Measurements from ENCODE around the gene CACNA1D.

Gene CACNA1D

DNA sequence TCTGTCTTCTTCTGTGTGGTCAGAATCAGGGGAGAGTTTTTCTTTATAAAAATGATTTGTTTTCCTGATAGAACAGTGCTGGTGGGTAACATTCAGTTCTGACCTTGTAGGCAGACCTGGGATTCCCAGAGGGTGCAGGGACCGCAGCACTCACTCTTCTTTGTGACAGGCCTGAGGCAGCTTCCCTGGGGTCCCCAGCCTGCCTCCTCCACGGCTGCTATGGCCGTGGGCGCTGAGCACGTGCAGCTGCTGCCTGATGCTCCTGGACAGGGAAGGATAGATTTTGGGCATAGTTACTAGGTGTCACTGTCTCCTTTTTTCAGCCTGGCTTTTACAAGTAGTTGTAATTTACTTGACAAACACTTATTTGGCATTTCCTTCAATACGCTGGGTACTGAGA lies 39.1 kb downstream of the CACNA1D start:
- TF ChIP-seq, protein P1, sequence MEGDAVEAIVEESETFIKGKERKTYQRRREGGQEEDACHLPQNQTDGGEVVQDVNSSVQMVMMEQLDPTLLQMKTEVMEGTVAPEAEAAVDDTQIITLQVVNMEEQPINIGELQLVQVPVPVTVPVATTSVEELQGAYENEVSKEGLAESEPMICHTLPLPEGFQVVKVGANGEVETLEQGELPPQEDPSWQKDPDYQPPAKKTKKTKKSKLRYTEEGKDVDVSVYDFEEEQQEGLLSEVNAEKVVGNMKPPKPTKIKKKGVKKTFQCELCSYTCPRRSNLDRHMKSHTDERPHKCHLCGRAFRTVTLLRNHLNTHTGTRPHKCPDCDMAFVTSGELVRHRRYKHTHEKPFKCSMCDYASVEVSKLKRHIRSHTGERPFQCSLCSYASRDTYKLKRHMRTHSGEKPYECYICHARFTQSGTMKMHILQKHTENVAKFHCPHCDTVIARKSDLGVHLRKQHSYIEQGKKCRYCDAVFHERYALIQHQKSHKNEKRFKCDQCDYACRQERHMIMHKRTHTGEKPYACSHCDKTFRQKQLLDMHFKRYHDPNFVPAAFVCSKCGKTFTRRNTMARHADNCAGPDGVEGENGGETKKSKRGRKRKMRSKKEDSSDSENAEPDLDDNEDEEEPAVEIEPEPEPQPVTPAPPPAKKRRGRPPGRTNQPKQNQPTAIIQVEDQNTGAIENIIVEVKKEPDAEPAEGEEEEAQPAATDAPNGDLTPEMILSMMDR (IDR thresholded peaks at IDR 0.05; ENCODE audit: borderline replicate concordance, control extremely low read depth, extremely low read depth, insufficient read depth, missing control alignments): no peak
- in situ Hi-C loops (cut with MboI; ENCODE audit: low sequenced_read_pairs, unreplicated experiment): no loop called here
- no peak for DNase-seq (ENCODE audit: low spot score)

DNA sequence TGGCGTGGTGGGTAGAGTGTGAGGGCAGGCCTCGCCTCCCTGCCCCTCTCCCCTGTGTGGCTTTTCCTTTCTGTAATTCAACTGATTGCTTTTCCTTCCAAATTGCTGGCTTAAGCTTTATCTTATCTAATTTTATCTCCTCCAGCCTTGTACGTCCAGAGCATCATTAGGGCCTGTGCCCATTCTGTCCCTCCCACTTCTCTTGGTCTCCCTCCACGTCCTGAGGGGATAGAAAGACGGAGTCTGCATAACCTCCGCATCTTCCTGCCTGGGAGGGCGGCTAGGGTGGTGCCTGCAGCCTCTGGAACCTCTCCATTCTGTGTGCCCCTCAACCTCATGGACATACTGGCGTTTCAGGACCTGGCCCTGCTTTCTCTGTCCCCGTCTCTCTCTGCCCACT lies 39.8 kb downstream of the CACNA1D start:
- TF ChIP-seq, protein P1 (IDR thresholded peaks at IDR 0.05; ENCODE audit: borderline replicate concordance, control extremely low read depth, extremely low read depth, insufficient read depth, missing control alignments): no peak
- DNase-seq (ENCODE audit: low spot score): no peak
- in situ Hi-C loops (cut with MboI; ENCODE audit: low sequenced_read_pairs, unreplicated experiment): no loop called here

DNA sequence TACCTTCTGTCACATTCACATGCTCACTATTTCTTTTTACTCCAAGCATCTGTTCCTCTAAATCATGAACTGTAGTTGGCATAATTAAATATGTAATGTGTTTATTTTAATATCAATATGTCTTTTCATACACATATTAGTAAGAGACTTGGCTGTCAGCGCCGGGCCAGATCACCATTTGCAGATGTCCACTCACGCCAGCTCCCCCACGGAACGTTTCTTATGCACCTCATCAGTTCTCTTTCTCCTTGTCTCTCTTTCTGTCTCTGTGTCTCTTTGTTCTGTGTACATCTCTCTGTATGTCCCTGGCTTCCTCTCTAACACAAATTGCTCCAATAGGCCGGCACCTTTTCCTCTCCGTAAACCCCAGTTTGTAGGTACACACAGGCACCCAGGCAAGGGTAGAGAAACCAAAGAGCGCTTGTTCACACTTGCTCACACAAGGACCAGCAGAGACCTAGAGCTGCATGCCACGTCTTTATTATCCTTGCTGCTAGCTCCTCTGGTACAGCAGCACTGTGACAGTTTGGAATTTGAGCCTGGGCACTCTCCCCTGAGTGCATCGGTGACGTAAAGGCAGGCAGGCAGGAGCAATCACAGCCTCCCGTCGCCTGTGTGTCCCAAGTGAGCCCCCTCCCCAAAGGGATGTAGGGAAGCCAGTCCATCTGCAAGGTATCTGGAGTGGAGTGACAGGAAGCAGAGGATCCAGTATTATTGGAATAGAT lies 40.4 kb downstream of the CACNA1D start:
- TF ChIP-seq, protein P1 (IDR thresholded peaks at IDR 0.05; ENCODE audit: borderline replicate concordance, control extremely low read depth, extremely low read depth, insufficient read depth, missing control alignments): no peak
- DNase-seq (ENCODE audit: low spot score): no peak
- in situ Hi-C loops (cut with MboI; ENCODE audit: low sequenced_read_pairs, unreplicated experiment): no loop called here

DNA sequence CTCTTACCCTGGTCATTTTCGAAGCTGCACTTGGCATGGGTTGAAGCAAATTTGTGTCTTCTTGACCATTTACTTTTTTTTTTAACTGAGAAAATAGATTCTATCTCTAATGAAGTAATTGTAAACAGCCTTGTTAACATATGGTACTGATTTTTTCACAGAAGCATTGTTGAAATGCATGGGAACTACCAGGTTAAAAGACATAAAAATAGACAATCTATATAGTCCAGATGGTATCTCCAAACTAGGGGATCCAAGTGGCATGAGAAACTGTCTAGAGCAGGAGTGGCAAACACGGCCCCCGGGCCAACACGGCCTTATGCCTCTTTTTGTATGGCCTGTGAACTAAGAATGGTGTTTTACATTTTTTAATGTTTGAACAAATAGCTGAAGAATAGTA lies 41.9 kb downstream of the CACNA1D start:
- in situ Hi-C loops (cut with MboI; ENCODE audit: low sequenced_read_pairs, unreplicated experiment): no loop called here
- TF ChIP-seq, protein P1 (IDR thresholded peaks at IDR 0.05; ENCODE audit: borderline replicate concordance, control extremely low read depth, extremely low read depth, insufficient read depth, missing control alignments): no peak
- no peak for DNase-seq (ENCODE audit: low spot score)

DNA sequence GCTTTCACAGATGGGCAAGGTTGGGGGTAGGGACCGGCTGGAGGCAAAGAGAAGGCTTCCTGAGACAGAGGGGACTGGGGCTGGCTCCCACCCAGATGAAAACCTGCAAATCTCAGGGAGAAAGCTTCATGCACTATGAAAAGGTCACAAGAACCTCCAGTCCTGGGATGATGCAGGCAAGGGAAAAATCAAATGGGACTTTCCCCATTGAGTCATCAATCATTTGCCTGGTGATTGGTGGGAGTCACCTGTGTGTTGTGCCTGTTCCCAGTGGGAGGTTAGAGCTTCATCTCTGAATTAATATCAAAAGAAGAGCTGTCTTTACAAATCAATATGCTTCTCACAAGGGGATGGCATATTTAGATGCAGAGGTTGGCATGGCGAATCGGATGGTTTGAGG lies 49.9 kb downstream of the CACNA1D start:
- DNase-seq (ENCODE audit: low spot score): no peak
- TF ChIP-seq, protein P1 (IDR thresholded peaks at IDR 0.05; ENCODE audit: borderline replicate concordance, control extremely low read depth, extremely low read depth, insufficient read depth, missing control alignments): no peak
- in situ Hi-C loops (cut with MboI; ENCODE audit: low sequenced_read_pairs, unreplicated experiment): no loop called here

DNA sequence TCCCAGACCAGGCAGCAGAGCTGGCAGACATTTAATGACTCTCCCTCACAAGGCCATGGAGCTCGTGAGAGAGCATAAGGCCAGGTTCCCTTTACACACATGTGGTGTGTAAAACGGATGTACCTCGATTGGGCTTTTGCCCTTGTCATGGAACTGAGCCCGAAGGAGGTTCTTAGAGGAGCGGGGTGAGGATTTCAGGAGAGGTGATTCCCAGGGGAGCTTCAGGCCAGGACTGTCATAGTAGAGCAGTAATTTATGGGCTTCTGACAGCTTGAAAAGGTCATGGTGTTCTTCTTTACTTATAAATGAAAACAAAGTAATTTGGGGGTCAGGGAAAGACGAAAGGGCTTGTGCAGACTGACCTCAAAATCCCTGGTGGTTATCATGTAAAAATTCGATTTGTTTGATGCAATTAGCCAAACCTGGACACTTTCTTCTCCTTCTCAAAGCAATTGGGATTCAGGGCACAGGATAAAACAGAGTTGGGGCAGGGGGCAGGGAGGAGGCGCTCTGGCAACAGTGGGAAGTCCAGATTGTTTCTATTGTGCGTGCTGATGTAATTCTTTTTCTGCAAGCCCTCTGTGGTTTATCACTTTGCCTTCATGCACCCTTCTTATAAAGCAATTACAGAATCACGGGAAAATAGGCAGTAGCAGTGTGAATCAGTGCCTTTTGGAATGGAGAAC lies 51.0 kb downstream of the CACNA1D start:
- DNase-seq (ENCODE audit: low spot score): no peak
- TF ChIP-seq, protein P1 (IDR thresholded peaks at IDR 0.05; ENCODE audit: borderline replicate concordance, control extremely low read depth, extremely low read depth, insufficient read depth, missing control alignments): no peak
- in situ Hi-C loops (cut with MboI; ENCODE audit: low sequenced_read_pairs, unreplicated experiment): no loop called here

Data from GM13976 (cell line).